Activated CD4-positive, alpha-beta T cell treated with anti-CD3 and anti-CD28 coated beads for 1 hour (primary cell): Measurements from ENCODE around the gene SLC4A5.
"Not testable (repeated sequence)": the region's sequence is repeated elsewhere in the genome, so short reads cannot be mapped to it uniquely, and the experiment has no call there.

ENCODE experiments used
- DNase-seq: peaks from one replicate; pipeline ENCODE4 v3.0.0-alpha.2; 2020

Gene SLC4A5

GRCh38 chr2:74366036-74366435 is 22.8 kb upstream of the SLC4A5 start:
- DNase-seq, result no peak

GRCh38 chr2:74364533-74365505 is 21.6 kb upstream of the SLC4A5 start:
- no peak for DNase-seq

GRCh38 chr2:74361327-74361726 is 18.1 kb upstream of the SLC4A5 start:
- no peak for DNase-seq

GRCh38 chr2:74357627-74358026 is 14.4 kb upstream of the SLC4A5 start:
- DNase-seq, result no peak

- no peak for DNase-seq
These were observed 6.7 kb upstream of the SLC4A5 start for GRCh38 chr2:74349889-74350288.

- no peak for DNase-seq
These were observed 4.5 kb upstream of the SLC4A5 start for GRCh38 chr2:74347742-74348141.

GRCh38 chr2:74347303-74347702 is 4.1 kb upstream of the SLC4A5 start:
- DNase-seq, result no peak

- DNase-seq, result no peak
These were observed 2.2 kb upstream of the SLC4A5 start for GRCh38 chr2:74345272-74345943.

- not testable (repeated sequence) for DNase-seq
These were observed 7.0 kb downstream of the SLC4A5 start for GRCh38 chr2:74336227-74336626.

GRCh38 chr2:74334931-74335333 is 8.3 kb downstream of the SLC4A5 start:
- peak; percentile 55 for DNase-seq

- no peak for DNase-seq
These were observed 9.2 kb downstream of the SLC4A5 start for GRCh38 chr2:74333896-74334586.

- DNase-seq, result no peak
These were observed 10.0 kb downstream of the SLC4A5 start for GRCh38 chr2:74333175-74333574.

- DNase-seq, result no peak
These were observed 10.6 kb downstream of the SLC4A5 start for GRCh38 chr2:74332550-74333174.

- no peak for DNase-seq
These were observed 14.6 kb downstream of the SLC4A5 start for GRCh38 chr2:74328573-74328972.

GRCh38 chr2:74328074-74328473 is 15.1 kb downstream of the SLC4A5 start:
- no peak for DNase-seq

- DNase-seq, result no peak
These were observed 15.6 kb downstream of the SLC4A5 start for GRCh38 chr2:74327627-74328026.

- DNase-seq, result no peak
These were observed 16.0 kb downstream of the SLC4A5 start for GRCh38 chr2:74327199-74327598.

GRCh38 chr2:74325815-74326214 is 17.4 kb downstream of the SLC4A5 start:
- no peak for DNase-seq

- no peak for DNase-seq
These were observed 21.5 kb downstream of the SLC4A5 start for GRCh38 chr2:74321737-74322136.

- no peak for DNase-seq
These were observed 25.5 kb downstream of the SLC4A5 start for GRCh38 chr2:74317701-74318100.

GRCh38 chr2:74316627-74317295 is 26.5 kb downstream of the SLC4A5 start:
- DNase-seq, result no peak

- no peak for DNase-seq
These were observed 29.1 kb downstream of the SLC4A5 start for GRCh38 chr2:74314107-74314506.
